DND-41 (cell line): ENCODE results near the gene UNC79.

ENCODE experiments used
- ATAC-seq: fragments of 200-7000 bp; cut with Tn5 transposase; 3 replicates; pipeline ENCODE4 v1.9.1; 2021; ENCODE audit warnings: low read depth; ENCODE audit not compliant: insufficient read depth
- DNase-seq: peaks from one replicate; pipeline ENCODE4 v3.0.0-alpha.2; 2020
- H2AFZ ChIP-seq: 2 replicates; pipeline ENCODE4 v1.6.0; 2012; ENCODE audit warnings: low read depth, low read length
- H3K27ac ChIP-seq: 2 replicates; pipeline ENCODE4 v1.5.1; 2012; ENCODE audit warnings: low read length, inconsistent platforms
- H3K27me3 ChIP-seq: fragments of 200-600 bp; sonication (generic); 2 replicates; pipeline ENCODE4 v1.6.0; 2012; ENCODE audit warnings: low read length, mild to moderate bottlenecking, inconsistent platforms; ENCODE audit not compliant: insufficient read depth, poor library complexity
- H3K36me3 ChIP-seq: 2 replicates; pipeline ENCODE4 v1.5.1; 2012; ENCODE audit warnings: low read length, inconsistent platforms; ENCODE audit not compliant: insufficient read depth
- H3K4me1 ChIP-seq: 2 replicates; pipeline ENCODE4 v1.5.1; 2012; ENCODE audit warnings: mild to moderate bottlenecking, low read length; ENCODE audit not compliant: insufficient read depth
- H3K4me2 ChIP-seq: 2 replicates; pipeline ENCODE4 v1.6.0; 2012; ENCODE audit warnings: mild to moderate bottlenecking, moderate library complexity, low read length, inconsistent platforms; ENCODE audit not compliant: insufficient read depth
- H3K4me3 ChIP-seq, 2 experiments: fragments of 200-600 bp in 1 of 2; shearing (Covaris generic) in 1 of 2; 2 replicates each; pipeline ENCODE4 v1.5.1; 2012 to 2016; ENCODE audit warnings: inconsistent platforms in 2 of 2, low read length in 2 of 2, mild to moderate bottlenecking in 2 of 2, low read depth in 1 of 2, moderate library complexity in 1 of 2
- H3K79me2 ChIP-seq: 2 replicates; pipeline ENCODE4 v1.6.0; 2012; ENCODE audit warnings: low read length, inconsistent platforms; ENCODE audit not compliant: insufficient read depth
- H3K9ac ChIP-seq: 2 replicates; pipeline ENCODE4 v1.6.0; 2012; ENCODE audit warnings: low read depth, mild to moderate bottlenecking, inconsistent platforms, low read length, moderate library complexity
- H3K9me3 ChIP-seq: 2 replicates; pipeline ENCODE4 v1.5.1; 2012; ENCODE audit warnings: low read length, moderate library complexity, mild to moderate bottlenecking, inconsistent platforms; ENCODE audit not compliant: insufficient read depth, severe bottlenecking
- H4K20me1 ChIP-seq: 2 replicates; pipeline ENCODE4 v1.6.0; 2012; ENCODE audit warnings: low read length; ENCODE audit not compliant: insufficient read depth
- EZH2 ChIP-seq: IDR thresholded peaks from 3 replicates; pipeline ENCODE4 v1.6.1; 2012; ENCODE audit warnings: borderline replicate concordance, low read depth, mild to moderate bottlenecking, moderate library complexity, low read length, inconsistent platforms; ENCODE audit not compliant: severe bottlenecking
- TF ChIP-seq, protein P1 (sequence below): IDR thresholded peaks from 2 replicates; pipeline ENCODE4 v1.5.1; 2012; ENCODE audit warnings: borderline replicate concordance, low read length, moderate library complexity, mild to moderate bottlenecking; ENCODE audit not compliant: poor library complexity, severe bottlenecking; ENCODE audit errors: extremely low read depth

The UNC79 gene

DNA sequence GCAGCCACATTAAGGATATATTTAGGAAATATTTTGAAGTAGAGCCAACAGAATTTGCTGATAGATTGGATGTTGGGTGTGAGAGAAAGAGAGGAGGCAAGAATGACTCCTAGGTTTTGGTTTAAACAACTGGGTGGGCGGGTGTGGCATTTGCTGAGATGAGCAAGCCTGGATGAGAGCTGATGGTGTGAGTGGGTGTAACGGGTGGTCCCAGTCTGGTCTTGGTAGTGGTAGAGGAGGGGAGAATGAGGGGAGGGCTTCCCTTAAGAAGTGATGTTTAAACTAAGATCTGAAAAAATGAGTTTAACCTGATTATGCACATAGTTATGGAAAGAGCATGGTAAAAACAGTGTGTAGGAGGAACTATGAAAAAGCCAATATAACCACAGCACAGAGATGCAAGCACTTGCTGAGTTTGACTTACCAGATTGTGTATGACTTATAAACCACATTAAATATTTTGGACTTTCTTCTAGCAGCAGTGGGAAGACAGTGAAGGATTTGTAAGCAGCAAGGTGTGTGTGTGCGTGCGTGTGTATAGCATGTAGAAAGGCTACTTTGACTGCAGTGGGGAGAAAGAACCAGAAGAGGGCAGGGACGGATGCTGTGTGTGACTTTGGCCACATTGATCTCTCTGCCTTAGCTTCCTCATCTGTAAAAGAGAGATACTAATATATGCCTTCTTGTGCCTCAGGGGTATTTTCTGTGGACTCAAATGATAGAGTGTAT, 217.9 kb downstream of the UNC79 start:
- H3K79me2 ChIP-seq = no peaks in the 10 kb centered on the region
- H3K4me3 ChIP-seq = no peak overlapping the region
- H4K20me1 ChIP-seq = no peaks in the 10 kb centered on the region
- no peak overlapping the region for H3K4me2 ChIP-seq
- H3K4me1 ChIP-seq = no peaks in the 10 kb centered on the region
- peaks cover 5% of the 10 kb centered on the region for H3K27me3 ChIP-seq
- H3K36me3 ChIP-seq = no peaks in the 10 kb centered on the region
- no peaks in the 10 kb centered on the region for H3K9me3 ChIP-seq
- TF ChIP-seq, protein P1, sequence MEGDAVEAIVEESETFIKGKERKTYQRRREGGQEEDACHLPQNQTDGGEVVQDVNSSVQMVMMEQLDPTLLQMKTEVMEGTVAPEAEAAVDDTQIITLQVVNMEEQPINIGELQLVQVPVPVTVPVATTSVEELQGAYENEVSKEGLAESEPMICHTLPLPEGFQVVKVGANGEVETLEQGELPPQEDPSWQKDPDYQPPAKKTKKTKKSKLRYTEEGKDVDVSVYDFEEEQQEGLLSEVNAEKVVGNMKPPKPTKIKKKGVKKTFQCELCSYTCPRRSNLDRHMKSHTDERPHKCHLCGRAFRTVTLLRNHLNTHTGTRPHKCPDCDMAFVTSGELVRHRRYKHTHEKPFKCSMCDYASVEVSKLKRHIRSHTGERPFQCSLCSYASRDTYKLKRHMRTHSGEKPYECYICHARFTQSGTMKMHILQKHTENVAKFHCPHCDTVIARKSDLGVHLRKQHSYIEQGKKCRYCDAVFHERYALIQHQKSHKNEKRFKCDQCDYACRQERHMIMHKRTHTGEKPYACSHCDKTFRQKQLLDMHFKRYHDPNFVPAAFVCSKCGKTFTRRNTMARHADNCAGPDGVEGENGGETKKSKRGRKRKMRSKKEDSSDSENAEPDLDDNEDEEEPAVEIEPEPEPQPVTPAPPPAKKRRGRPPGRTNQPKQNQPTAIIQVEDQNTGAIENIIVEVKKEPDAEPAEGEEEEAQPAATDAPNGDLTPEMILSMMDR = peak; percentile 48
- TF ChIP-seq EZH2 = no peak
- DNase-seq = no peak
- ATAC-seq = peak; percentile 47; the same call in 1 of the 3 replicates
- no peak overlapping the region for H3K9ac ChIP-seq
- H3K27ac ChIP-seq = no peak overlapping the region
- no peak overlapping the region for H2AFZ ChIP-seq

DNA sequence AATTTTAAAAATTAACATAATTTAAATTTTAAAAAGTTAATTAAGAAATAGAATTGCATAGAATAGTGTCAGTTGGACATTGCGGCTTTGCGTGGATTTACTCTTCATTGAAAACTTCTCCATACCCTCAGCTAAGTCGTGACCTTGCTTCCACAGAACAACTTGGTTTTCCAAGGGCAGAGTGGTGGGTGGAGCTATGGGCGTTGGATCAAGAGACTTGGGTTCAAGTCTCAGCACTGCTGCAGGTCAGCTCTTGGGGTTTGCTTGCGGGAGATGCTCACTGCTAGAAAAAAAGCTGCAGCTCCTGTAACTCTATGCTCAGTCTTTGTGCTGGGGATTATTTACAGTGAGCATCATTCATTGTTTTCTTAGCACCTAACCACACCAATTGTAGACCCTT, 223.9 kb downstream of the UNC79 start:
- no peaks in the 10 kb centered on the region for H3K27me3 ChIP-seq
- no peak overlapping the region for H3K4me3 ChIP-seq
- no peak overlapping the region for H3K4me2 ChIP-seq
- DNase-seq = no peak
- ATAC-seq = no peak
- TF ChIP-seq EZH2 = no peak
- TF ChIP-seq, protein P1 = no peak
- H3K27ac ChIP-seq = no peak overlapping the region
- no peaks in the 10 kb centered on the region for H3K36me3 ChIP-seq
- no peak overlapping the region for H3K9ac ChIP-seq
- H4K20me1 ChIP-seq = no peaks in the 10 kb centered on the region
- H3K4me1 ChIP-seq = no peaks in the 10 kb centered on the region
- no peak overlapping the region for H2AFZ ChIP-seq
- H3K9me3 ChIP-seq = no peaks in the 10 kb centered on the region
- H3K79me2 ChIP-seq = no peaks in the 10 kb centered on the region

DNA sequence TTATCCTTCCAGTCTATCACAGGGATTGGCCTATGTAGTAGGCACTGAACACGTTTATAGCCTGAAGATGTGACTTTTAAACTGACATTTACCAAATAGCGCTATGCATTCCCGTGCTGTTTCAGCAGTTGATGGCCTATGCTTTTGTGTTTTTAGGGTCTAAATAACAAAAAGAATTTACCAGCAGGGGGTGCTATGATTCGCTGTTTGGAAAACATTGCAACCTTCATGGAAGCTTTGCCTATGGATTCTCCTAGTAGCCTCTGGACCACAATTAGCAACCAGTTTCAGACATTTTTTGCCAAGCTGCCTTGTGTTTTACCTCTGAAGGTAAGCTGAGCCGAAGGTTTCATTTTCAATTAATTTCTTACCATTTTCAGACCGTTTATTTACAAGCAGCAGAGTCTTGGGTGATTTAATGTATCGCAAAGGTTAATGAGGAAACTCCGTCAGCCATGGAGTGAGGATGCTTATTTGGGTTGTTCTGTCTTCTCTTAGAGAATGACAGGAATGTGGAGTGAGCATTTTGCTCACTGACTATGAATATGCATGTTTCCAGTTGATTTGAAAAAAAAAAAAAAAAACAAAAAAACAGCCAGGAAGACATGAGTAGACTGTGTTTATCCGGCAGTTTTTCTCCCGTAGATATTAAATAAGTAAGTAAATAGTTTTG, 224.5 kb downstream of the UNC79 start:
- H3K4me3 ChIP-seq = no peak overlapping the region

More for the DNA sequence above, 224.5 kb downstream of the UNC79 start:
- no peak overlapping the region for H3K27ac ChIP-seq
- H3K9ac ChIP-seq = no peak overlapping the region
- H2AFZ ChIP-seq = no peak overlapping the region
- H4K20me1 ChIP-seq = no peaks in the 10 kb centered on the region
- TF ChIP-seq, protein P1 = peak; percentile 64
- TF ChIP-seq EZH2 = no peak
- peak; percentile 9 for DNase-seq
- no peaks in the 10 kb centered on the region for H3K4me1 ChIP-seq
- H3K9me3 ChIP-seq = no peaks in the 10 kb centered on the region
- no peak overlapping the region for H3K4me2 ChIP-seq
- H3K79me2 ChIP-seq = no peaks in the 10 kb centered on the region
- H3K36me3 ChIP-seq = no peaks in the 10 kb centered on the region
- no peaks in the 10 kb centered on the region for H3K27me3 ChIP-seq
- ATAC-seq = no peak
